Endothelial cell of umbilical vein (primary cell): ENCODE measurements around the gene OMA1. TPM values are rescaled to one million over a fixed set of nuclear protein-coding genes. Genes with fewer than 3 reads are reported as not detected.

Experiments
- BruUV-seq: library from RNA; stranded (reverse); fragments of 400-500 nt; replicated peaks from 2 replicates; lab custom pipeline; 2021; lab: Mats Ljungman, UMichigan
- CTCF ChIA-PET: fragments of 300-600, 350-600 bp; sonication (Branson Sonifier 250); formaldehyde crosslinking; loops from one replicate; lab custom pipeline; 2021; ENCODE audit warnings: antibody characterized with exemption, inconsistent platforms; lab: Charles Lee
- POLR2A ChIA-PET: fragments of 300-600, 350-600 bp; sonication (Branson Sonifier 250); formaldehyde crosslinking; loops from one replicate; lab custom pipeline; 2021; ENCODE audit warnings: antibody characterized with exemption, inconsistent platforms; lab: Charles Lee
- DNase-seq: peaks from one replicate; pipeline ENCODE4 v3.0.0-alpha.2; 2011; ENCODE audit warnings: low read depth, low spot score
- FAIRE-seq: peaks from 2 replicates; lab custom pipeline; 2011; peaks lifted over from hg19 to GRCh38; lab: Jason Lieb, UNC
- H2AFZ ChIP-seq: 2 replicates; pipeline ENCODE4 v1.6.0; 2012; ENCODE audit warnings: low read depth, low read length, control low read depth, inconsistent platforms
- H3K27ac ChIP-seq: 2 replicates; pipeline ENCODE4 v1.5.1; 2011; ENCODE audit warnings: low read depth, mild to moderate bottlenecking, control low read depth, low read length, moderate library complexity; ENCODE audit not compliant: insufficient read depth
- H3K27me3 ChIP-seq, 2 experiments: 2 replicates each; pipeline versions ENCODE4 v1.6.0 to v1.6.1; 2011; ENCODE audit warnings: low read length in 2 of 2, mixed read lengths in 1 of 2; ENCODE audit not compliant: control insufficient read depth in 2 of 2, insufficient read depth in 2 of 2
- H3K36me3 ChIP-seq, 2 experiments: 2 replicates in 1 of 2; 3 replicates in 1 of 2; pipeline ENCODE4 v1.5.1; 2011; ENCODE audit warnings: low read length in 2 of 2, mild to moderate bottlenecking in 1 of 2, moderate library complexity in 1 of 2; ENCODE audit not compliant: control insufficient read depth in 2 of 2, insufficient read depth in 2 of 2; ENCODE audit errors: extremely low read depth in 1 of 2
- H3K4me1 ChIP-seq: 3 replicates; pipeline ENCODE4 v1.5.1; 2011; ENCODE audit warnings: mild to moderate bottlenecking, low read length; ENCODE audit not compliant: control insufficient read depth, insufficient read depth; ENCODE audit errors: extremely low read depth
- H3K4me2 ChIP-seq: 2 replicates; pipeline ENCODE4 v1.6.1; 2011; ENCODE audit warnings: low read length, control low read depth, mixed read lengths; ENCODE audit not compliant: insufficient read depth
- H3K4me3 ChIP-seq, 3 experiments: fragments of 200-600 bp in 1 of 3; sonication (generic), shearing (Covaris generic) in 1 of 3; replicated peaks in 1 of 3; 2 replicates each; pipeline ENCODE4 v1.5.1; 2011 to 2016; ENCODE audit warnings: control low read depth in 3 of 3, low read length in 3 of 3, mild to moderate bottlenecking in 2 of 3, inconsistent platforms in 1 of 3, low read depth in 1 of 3, moderate library complexity in 1 of 3; ENCODE audit not compliant: insufficient read depth in 1 of 3
- H3K79me2 ChIP-seq: 2 replicates; pipeline ENCODE4 v1.6.0; 2012; ENCODE audit warnings: low read length, inconsistent platforms; ENCODE audit not compliant: control insufficient read depth, insufficient read depth
- H3K9ac ChIP-seq: replicated peaks from 2 replicates; pipeline ENCODE3; 2011; ENCODE audit warnings: low read length, control low read depth; ENCODE audit not compliant: insufficient read depth; ENCODE audit errors: extremely low read depth
- H3K9me1 ChIP-seq: replicated peaks from 3 replicates; pipeline ENCODE4 v1.6.0; 2011; ENCODE audit warnings: mild to moderate bottlenecking, low read length; ENCODE audit not compliant: control insufficient read depth, insufficient read depth; ENCODE audit errors: extremely low read depth
- H3K9me3 ChIP-seq: replicated peaks from 2 replicates; pipeline ENCODE4 v1.5.1; 2012; ENCODE audit warnings: low read length, inconsistent platforms; ENCODE audit not compliant: control insufficient read depth, insufficient read depth
- H4K20me1 ChIP-seq: replicated peaks from 2 replicates; pipeline ENCODE3; 2011; ENCODE audit warnings: mild to moderate bottlenecking, low read length; ENCODE audit not compliant: control insufficient read depth, insufficient read depth; ENCODE audit errors: extremely low read depth
- CTCF ChIP-seq, 2 donors: IDR thresholded peaks; 1 replicate in 1 of 2; 2 replicates in 1 of 2; pipeline ENCODE4 v1.5.1; 2011; ENCODE audit warnings: low read length in 2 of 2, mild to moderate bottlenecking in 2 of 2, moderate library complexity in 2 of 2, control low read depth in 1 of 2, inconsistent platforms in 1 of 2, low read depth in 1 of 2; ENCODE audit not compliant: insufficient read depth in 1 of 2; ENCODE audit errors: extremely low read depth in 1 of 2
- EZH2 ChIP-seq: IDR thresholded peaks from 2 replicates; pipeline ENCODE4 v1.6.1; 2012; ENCODE audit warnings: borderline replicate concordance, low read depth, mild to moderate bottlenecking, moderate library complexity, low read length, inconsistent platforms; ENCODE audit not compliant: severe bottlenecking
- FOS ChIP-seq: IDR thresholded peaks from 2 replicates; pipeline ENCODE4 v1.6.1; 2011; ENCODE audit warnings: mild to moderate bottlenecking, low read length, moderate library complexity, borderline replicate concordance; ENCODE audit not compliant: insufficient read depth
- GATA2 ChIP-seq: IDR thresholded peaks from 2 replicates; pipeline ENCODE4 v1.7.0; 2011; ENCODE audit warnings: low read depth, mild to moderate bottlenecking, moderate library complexity, mixed read lengths, low read length; ENCODE audit not compliant: insufficient read length, insufficient read depth
- JUN ChIP-seq: IDR thresholded peaks from 2 replicates; pipeline ENCODE4 v1.6.1; 2011; ENCODE audit warnings: borderline replicate concordance, low read depth; ENCODE audit not compliant: insufficient read length, insufficient read depth
- MYC ChIP-seq: IDR thresholded peaks from one replicate; pipeline ENCODE4 v1.6.1; 2011; ENCODE audit warnings: mild to moderate bottlenecking, low read depth, low read length
- POLR2A ChIP-seq: IDR thresholded peaks from 2 replicates; pipeline ENCODE4 v1.6.1; 2012; ENCODE audit warnings: low read depth, mild to moderate bottlenecking, control low read depth, low read length
- POLR2AphosphoS5 ChIP-seq: IDR thresholded peaks from 2 replicates; pipeline ENCODE4 v1.6.1; 2012; ENCODE audit warnings: low read depth, mild to moderate bottlenecking, control low read depth, low read length, moderate library complexity; ENCODE audit not compliant: insufficient read depth
- dilution Hi-C: fragments of 300-500 bp; cut with MboI; formaldehyde crosslinking; loops from one replicate; pipeline ENCODE4 v1.15.0; 2019; ENCODE audit warnings: low sequenced_read_pairs; ENCODE audit not compliant: extremely low pct_ligation_motif_present
- intact Hi-C: fragments of 100-400 bp; cut with micrococcal nuclease; formaldehyde crosslinking; loops from one replicate; pipeline ENCODE4 v1.10.0; 2022
- polyA plus RNA-seq, 4 experiments: library from polyadenylated mRNA; depleted of rRNA in 3 of 4; stranded (reverse) in 3 of 4; unstranded in 1 of 4; fragments of >200 nt; gene quantifications; 2 replicates each; pipeline versions ENCODE4 v1.2.1 to v1.2.3, GENCODE V29; 2011 to 2012; ENCODE audit warnings: missing spikeins in 1 of 4
- total RNA-seq: library from RNA; stranded (reverse); gene quantifications from 2 replicates; pipeline ENCODE4 v1.2.3, GENCODE V29; 2021
- TF ChIP-seq, protein P1 (sequence below): IDR thresholded peaks from 2 replicates; pipeline ENCODE4 v1.6.1; 2011; ENCODE audit not compliant: insufficient read depth, insufficient read length

OMA1 gene
- total and polyA plus RNA-seq, 2 donors (not counting 3 experiments of a cell fraction or from before 2014, with no cell fraction given): 4.0 to 4.6 TPM

- H3K79me2 ChIP-seq: no peaks in the 10 kb centered on the region
- DNase-seq (no peak), FAIRE-seq (no peak)
- no peaks in the 10 kb centered on the region for H3K9me3 ChIP-seq
- TF ChIP-seq, protein P1, sequence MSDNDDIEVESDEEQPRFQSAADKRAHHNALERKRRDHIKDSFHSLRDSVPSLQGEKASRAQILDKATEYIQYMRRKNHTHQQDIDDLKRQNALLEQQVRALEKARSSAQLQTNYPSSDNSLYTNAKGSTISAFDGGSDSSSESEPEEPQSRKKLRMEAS: no peak
- no peak overlapping the region for H3K4me3 ChIP-seq
- H3K27me3 ChIP-seq: peaks cover 0 to 3% of the 10 kb centered on the region in 2 experiments
- no peaks in the 10 kb centered on the region for H3K36me3 ChIP-seq
- intact Hi-C loops (no loop called here), dilution Hi-C loops (no loop called here)
- H4K20me1 ChIP-seq: no peaks in the 10 kb centered on the region
- no TSS peak for BruUV-seq
- H3K9ac ChIP-seq: no peak overlapping the region
- ChIA-PET CTCF (no interaction called here), POLR2A (no interaction called here)
- no peaks in the 10 kb centered on the region for H3K4me1 ChIP-seq
- H3K27ac ChIP-seq: no peak overlapping the region
- H3K4me2 ChIP-seq: no peak overlapping the region
- no peaks in the 10 kb centered on the region for H3K9me1 ChIP-seq
- H2AFZ ChIP-seq: no peak overlapping the region
Measured at GRCh38 chr1:58443986-58444868, 102.3 kb downstream of the OMA1 start.

DNA sequence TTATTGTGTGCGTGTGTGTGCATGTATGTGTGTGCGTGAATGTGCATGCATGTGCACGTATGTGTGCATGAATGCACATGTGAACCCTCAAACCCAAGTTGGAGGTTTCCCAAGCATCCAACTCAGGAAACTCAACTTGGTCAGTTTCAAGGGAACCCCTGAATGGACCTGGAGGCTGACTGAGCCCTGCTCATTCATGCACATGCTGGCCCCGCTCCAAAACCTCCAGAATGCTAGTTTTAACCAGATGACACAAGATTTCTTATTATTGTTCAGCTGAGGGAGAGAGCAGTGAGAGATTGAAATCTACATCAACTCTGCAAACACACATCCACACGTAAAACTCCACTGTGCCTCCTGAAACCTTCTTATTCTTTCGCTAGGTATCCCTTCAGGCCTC lies 104.4 kb downstream of the OMA1 start:
- H3K27ac ChIP-seq: no peak overlapping the region
- no peak overlapping the region for H3K4me3 ChIP-seq
- no peak for DNase-seq
- no peaks in the 10 kb centered on the region for H3K36me3 ChIP-seq
- TF ChIP-seq EZH2: no peak
- no peak for TF ChIP-seq GATA2
- no peak for TF ChIP-seq JUN
- TF ChIP-seq, protein P1: no peak
- TF ChIP-seq MYC: no peak
- no peak for TF ChIP-seq POLR2AphosphoS5
- TF ChIP-seq CTCF (IDR thresholded peaks at IDR 0.05; ENCODE audit: extremely low read depth in 1 of 2, insufficient read depth in 1 of 2, low read depth in 1 of 2, low read length in 2 of 2): no peak
- no peak for TF ChIP-seq FOS
- no peak for TF ChIP-seq POLR2A
- H4K20me1 ChIP-seq: no peaks in the 10 kb centered on the region
- intact Hi-C loops (no loop called here), dilution Hi-C loops (no loop called here)
- no peaks in the 10 kb centered on the region for H3K4me1 ChIP-seq
- H3K27me3 ChIP-seq: peaks cover 0 to 3% of the 10 kb centered on the region in 2 experiments
- POLR2A ChIA-PET: no interaction called here
- no peak overlapping the region for H3K9ac ChIP-seq
- no peaks in the 10 kb centered on the region for H3K79me2 ChIP-seq
- H3K9me3 ChIP-seq: no peaks in the 10 kb centered on the region
- no peak overlapping the region for H3K4me2 ChIP-seq
- CTCF ChIA-PET: no interaction called here
- H3K9me1 ChIP-seq: no peaks in the 10 kb centered on the region
- FAIRE-seq: no peak
- BruUV-seq: no TSS peak
- no peak overlapping the region for H2AFZ ChIP-seq
